GM21528 (cell line): ENCODE results near the gene SIRPA.

Experiments used
- ATAC-seq: cut with Tn5 transposase; IDR thresholded peaks from one replicate; pipeline ENCODE4 v1.9.1; 2021; ENCODE audit warnings: mild to moderate bottlenecking, moderate library complexity; ENCODE audit not compliant: unreplicated experiment, low FRiP score

SIRPA gene

GRCh38 chr20:1885940-1886693 is 9.1 kb upstream of the SIRPA start:
- ATAC-seq = no peak

DNA sequence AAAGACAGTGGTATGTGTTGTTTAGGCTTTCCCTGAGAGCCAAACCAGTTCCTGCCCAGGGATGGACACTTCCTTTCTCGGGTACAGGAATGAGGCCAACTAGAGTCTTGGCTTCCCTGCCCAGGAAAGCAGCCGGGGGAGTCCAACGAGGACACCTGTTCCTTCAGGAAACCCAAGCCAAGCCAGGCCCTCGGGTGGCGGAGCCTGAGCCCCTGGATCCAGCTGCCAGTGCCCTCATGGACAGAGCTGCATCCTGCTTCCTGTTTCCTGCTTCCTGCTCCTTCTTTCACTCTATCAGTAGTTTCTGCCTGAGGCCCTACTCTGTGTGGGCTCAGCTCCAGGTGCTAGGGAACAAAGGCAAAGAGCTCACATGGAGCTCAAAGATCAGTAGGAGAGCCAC is 7.9 kb upstream of the SIRPA start:
- ATAC-seq = no peak

DNA sequence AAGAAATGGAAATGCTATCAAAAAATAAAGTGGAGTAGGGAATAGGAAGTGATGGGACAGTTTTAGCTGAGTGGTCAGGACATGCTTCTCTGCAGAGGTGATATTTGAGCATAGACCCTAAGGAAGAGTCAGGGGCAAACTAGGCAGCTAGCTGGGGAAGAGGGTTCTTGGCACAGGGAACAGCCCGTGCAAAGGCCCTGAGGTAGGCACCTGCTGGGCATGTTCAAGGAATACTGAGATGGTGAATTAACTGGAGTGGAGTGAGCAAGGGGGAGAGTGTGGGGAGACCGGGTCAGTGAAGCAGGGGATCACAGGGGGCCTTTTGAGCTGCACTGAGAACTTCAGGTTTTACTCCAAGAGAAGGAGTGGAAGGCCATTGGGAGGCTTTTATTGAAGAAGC is 7.5 kb upstream of the SIRPA start:
- no peak for ATAC-seq

DNA sequence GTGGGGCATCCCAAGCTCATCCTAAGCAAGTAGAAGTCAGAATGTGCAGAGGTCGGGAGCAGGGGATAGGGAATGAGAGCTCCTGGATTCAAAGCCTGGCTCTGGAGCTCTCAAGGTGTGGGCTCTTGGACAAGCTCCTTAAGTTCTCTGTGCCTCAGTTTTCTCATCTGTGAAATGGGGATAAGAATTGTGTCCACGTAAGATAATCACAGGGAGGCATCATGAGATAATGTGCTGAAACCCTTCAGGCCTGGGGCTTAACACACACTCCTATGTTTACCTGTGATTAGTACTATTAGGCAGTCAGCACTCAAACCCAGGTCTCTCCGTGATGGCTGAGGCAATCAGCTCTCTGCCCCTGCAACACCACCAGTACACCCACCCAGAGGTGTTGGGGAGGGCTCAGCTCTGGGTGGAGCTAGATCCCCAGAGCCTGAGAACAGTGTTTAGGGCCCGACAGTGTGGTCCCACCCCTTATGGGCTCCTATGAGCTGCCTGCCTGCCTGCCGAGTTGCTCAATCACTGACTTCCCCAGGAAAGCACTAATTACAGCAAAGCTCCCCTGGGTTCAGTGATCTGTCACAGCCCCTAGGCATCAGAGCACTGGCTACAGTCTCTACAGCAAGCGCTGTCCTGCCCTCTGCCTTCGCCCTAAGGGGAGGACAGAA is 6.3 kb upstream of the SIRPA start:
- ATAC-seq = no peak

- ATAC-seq = no peak
Measured at GRCh38 chr20:1890469-1891262, 4.5 kb upstream of the SIRPA start.

GRCh38 chr20:1891263-1892118 is 3.7 kb upstream of the SIRPA start:
- ATAC-seq = no peak

DNA sequence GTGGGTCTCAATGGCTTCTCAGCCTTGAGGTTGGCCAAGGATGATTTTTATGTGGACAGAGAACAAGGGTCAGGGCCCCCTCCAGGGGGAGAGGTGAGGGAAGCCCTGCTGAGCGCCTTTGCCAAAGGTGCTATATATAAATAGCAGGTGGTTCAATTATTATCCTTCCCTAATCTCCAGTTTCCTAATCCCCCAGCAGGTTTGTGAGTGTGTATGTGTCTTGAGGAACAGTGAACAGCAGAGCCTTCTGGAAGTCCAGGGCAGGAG is 3.2 kb upstream of the SIRPA start:
- no peak for ATAC-seq

GRCh38 chr20:1893721-1894470 is 1.3 kb upstream of the SIRPA start:
- no peak for ATAC-seq

DNA sequence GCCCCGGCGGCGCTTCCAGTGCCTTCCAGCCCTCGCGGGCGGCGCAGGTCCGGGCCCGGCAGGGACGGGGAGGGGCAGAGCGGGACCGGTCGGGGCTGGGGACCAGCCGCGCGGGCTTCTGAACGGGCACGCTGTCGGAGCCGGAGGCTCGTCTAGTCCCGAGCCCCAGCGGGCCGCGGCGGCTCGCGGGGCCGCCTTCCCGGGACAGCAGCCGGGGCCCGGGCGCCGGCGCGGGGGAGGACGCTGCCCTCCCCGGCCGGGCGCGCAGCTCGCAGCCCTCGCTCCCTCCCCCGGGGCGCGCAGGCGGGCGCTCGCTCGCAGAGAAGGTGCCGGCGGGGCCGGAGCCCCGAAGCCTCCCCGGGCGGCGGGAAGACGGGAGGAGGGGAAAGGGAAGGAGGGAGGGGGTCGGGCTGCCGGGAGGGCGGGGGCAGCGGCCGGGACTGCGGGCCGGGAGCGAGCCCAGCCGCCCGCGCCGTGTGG is 696 bp upstream of the SIRPA start:
- no peak for ATAC-seq

DNA sequence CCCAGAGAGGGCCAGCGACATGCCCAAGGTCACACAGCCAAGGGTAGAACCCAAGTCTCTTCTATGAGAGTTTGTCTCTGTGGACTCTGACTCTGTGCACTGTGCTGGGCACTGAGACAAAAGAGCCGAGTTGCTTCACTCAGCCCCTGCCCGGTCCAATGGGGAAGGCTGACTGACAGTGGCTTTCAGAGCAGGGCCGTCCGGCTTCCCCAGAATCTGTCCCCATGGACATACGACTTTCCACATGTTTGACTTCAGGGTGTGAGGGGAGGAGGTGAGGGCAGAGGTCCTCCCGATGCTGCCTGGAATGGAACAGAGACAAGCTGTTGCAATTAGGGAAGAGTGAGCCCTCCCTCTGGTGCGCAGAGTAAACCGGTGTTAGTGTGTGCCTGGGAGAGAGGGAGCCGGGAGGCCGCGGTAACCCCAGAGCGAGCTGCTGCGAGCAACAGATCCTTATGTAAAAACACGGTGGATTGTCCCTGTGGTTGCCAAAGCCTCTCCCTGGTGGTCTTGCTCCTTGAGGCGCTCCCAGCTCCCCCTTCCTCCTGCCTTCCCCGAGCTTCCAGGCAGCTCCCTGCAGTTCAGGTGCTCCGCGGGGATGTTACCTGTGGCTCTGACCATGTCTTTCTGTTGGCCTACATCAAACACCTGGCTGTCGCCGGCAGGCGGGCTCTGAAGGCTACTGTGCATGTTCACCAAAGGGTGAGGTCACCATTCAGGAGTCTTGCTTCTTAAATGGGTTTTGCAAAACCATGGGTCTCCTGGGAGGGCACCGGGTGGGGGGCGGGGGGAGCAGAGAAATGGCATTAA is 672 bp downstream of the SIRPA start:
- ATAC-seq = no peak

DNA sequence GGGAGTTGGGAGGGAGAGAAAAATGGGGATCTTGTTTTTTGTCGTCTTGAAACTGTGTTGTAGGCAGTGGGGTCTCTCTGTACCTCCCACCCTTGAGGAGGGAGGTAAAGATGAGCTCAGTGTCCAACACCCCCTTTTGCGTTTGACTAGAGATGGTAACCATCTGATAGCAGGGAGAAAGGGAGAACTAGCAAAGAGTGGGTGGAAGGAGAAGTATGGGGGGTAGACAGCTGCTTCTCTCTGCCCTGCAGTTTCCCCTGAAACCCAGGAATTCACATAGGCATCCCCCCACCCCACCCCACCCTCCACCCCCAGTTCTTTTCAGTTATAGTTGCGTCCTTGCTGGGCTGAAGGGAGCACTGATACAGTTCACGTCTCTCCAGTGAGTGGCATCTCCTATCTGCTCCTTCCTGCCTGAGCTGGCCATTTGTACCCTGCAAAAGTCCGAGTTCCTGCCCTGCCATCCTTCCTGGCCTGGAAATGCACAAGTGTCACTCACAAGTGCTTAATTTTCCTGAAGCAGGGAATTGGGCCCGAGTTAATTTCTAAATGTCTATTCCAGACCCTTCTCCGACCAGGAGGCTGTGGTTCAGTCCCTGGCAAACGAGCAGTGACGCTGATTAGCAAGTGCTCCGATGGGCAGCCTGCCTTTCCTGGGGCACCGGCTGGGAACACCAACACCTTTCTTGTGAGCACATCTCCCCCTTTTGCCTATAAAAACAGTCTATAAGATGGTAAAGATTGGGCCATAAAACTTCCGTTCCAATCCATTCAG is 1.5 kb downstream of the SIRPA start:
- ATAC-seq = no peak

- no peak for ATAC-seq
Measured at GRCh38 chr20:1897541-1897940, 2.3 kb downstream of the SIRPA start.

- peak; percentile 60 for ATAC-seq
Measured at GRCh38 chr20:1897965-1898464, 2.8 kb downstream of the SIRPA start.

- no peak for ATAC-seq
Measured at GRCh38 chr20:1898482-1899240, 3.5 kb downstream of the SIRPA start.

- no peak for ATAC-seq
Measured at GRCh38 chr20:1899241-1899525, 4.0 kb downstream of the SIRPA start.

GRCh38 chr20:1900321-1900801 is 5.2 kb downstream of the SIRPA start:
- no peak for ATAC-seq

DNA sequence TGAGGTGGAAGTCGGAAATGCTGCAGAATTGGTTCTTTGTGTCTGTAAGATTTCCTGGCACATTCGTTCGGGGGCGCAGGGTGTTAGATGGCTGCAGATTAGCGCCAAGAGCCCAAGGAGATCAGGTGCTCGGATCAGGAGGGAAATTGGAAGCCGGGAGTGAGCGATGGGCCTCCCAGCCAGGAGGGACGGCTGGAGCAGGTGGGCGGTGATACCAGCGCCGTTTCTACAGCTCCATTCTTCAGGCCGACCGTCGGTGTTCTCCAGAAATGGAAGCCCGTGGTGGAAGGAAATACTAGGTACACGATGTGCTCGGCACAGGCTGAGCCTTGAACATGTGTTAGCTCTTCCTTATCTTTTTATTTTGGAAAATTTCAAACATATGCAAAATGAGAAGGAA is 6.5 kb downstream of the SIRPA start:
- ATAC-seq = no peak

GRCh38 chr20:1902188-1902587 is 7.0 kb downstream of the SIRPA start:
- ATAC-seq = no peak
